ENCODE data around the gene CNPPD1. TPM values are rescaled to one million over a fixed set of nuclear protein-coding genes. Genes with fewer than 3 reads are reported as not detected.

CNPPD1 gene
- total and polyA plus RNA-seq, 8 donors = 12.8 to 48.2 (median 35.2) TPM

DNA sequence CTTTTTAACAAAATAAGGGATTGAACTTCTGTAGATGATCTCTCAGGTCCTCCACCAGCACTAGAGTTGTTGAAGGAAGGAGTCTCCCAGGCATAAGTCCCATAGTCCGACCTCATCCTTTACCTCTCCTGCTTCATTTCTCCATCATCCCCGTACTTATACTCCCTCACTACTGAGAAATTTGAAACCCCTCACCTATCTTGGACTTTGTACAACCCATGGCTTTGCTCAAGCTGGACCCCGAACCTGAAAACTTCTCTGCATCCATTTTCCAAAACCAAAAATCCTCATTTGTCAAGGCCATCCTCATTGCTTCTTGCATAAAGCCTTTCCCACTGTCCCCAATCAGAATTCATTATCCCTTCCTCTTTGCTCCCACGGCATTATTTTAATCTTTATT is 15.6 kb downstream of the CNPPD1 start:
- Histone ChIP-seq H3K27ac (peak overlapping the region; percentile 90 to 99 (median 96)), H3K36me3 (peaks cover 12 to 18% (median 16%) of the 10 kb centered on the region in 4 donors), H3K9me3 (no peaks in the 10 kb centered on the region), H3K4me3 (peak overlapping the region; percentile 53 to 81 (median 68)), H3K27me3 (no peaks in the 10 kb centered on the region), H3K4me1 (peaks cover 4 to 19% (median 16%) of the 10 kb centered on the region in 4 donors)
- no peak for DNase-seq
- TF ChIP-seq EP300 (IDR thresholded peaks at IDR 0.05) = no peak
- no peak for TF ChIP-seq CTCF (IDR thresholded peaks at IDR 0.05)
- no peak for TF ChIP-seq POLR2A (IDR thresholded peaks at IDR 0.05)
- no peak for TF ChIP-seq POLR2AphosphoS5 (IDR thresholded peaks at IDR 0.05)
- 59 to 65% (median 60%) methylated on average over 4 of the region's 4 CpGs for WGBS, 5 donors
- intact Hi-C loops (cut with DNase I; ENCODE audit: low total_unique reads) = loop anchor here (5.0 kb wide), 1 partner anchor 141 kb away; no protein-coding TSS in a partner anchor

- intact Hi-C loops (cut with DNase I; ENCODE audit: low total_unique reads) = loop anchor here (5.0 kb wide), 1 partner anchor 142 kb away; no protein-coding TSS in a partner anchor
- peak; percentile 97 to 99 for DNase-seq
- Histone ChIP-seq H3K4me3 (peak within 1 kb of the TSS; percentile 53 to 81 (median 68)), H3K36me3 (peaks cover 12 to 25% (median 23%) of the 10 kb centered on the region in 4 donors), H3K4me1 (peaks cover 4 to 19% (median 16%) of the 10 kb centered on the region in 4 donors), H3K9me3 (no peaks in the 10 kb centered on the region), H3K27ac (peak within 1 kb of the TSS; percentile 90 to 99 (median 96)), H3K27me3 (no peaks in the 10 kb centered on the region)
- WGBS, 5 donors = 0 to 1% (median 1%) methylated on average over 39 to 70 of the region's 70 CpGs
- TF ChIP-seq POLR2A (IDR thresholded peaks at IDR 0.05) (no peak), EP300 (IDR thresholded peaks at IDR 0.05) (no peak), POLR2AphosphoS5 (IDR thresholded peaks at IDR 0.05) (peak; percentile 41 to 69 (median 61)), CTCF (IDR thresholded peaks at IDR 0.05) (peak in 5 of 7 experiments; percentile 96 to 99 (median 98))
Observed at GRCh38 chr2:219160186-219161017, 16.3 kb downstream of the CNPPD1 start, which contains the start of gene NHEJ1. Gene NHEJ1, minus strand, starts transcription at chr2:219160815. Its CDS starts 2,453 bp downstream, at chr2:219158362.

- Histone ChIP-seq H3K36me3 (peaks cover 12 to 26% (median 24%) of the 10 kb centered on the region in 4 donors), H3K9me3 (no peaks in the 10 kb centered on the region), H3K27me3 (no peaks in the 10 kb centered on the region), H3K4me1 (peaks cover 4 to 19% (median 16%) of the 10 kb centered on the region in 4 donors), H3K4me3 (peak overlapping the region; percentile 53 to 81 (median 68)), H3K27ac (peak overlapping the region; percentile 90 to 99 (median 96))
- intact Hi-C loops (cut with DNase I; ENCODE audit: low total_unique reads) = loop anchor here (5.0 to 10.0 kb wide), 3 partner anchors 102 to 143 kb away; no protein-coding TSS in a partner anchor
- TF ChIP-seq POLR2A (IDR thresholded peaks at IDR 0.05) = no peak
- no peak for TF ChIP-seq EP300 (IDR thresholded peaks at IDR 0.05)
- TF ChIP-seq CTCF (IDR thresholded peaks at IDR 0.05) = no peak
- TF ChIP-seq POLR2AphosphoS5 (IDR thresholded peaks at IDR 0.05) = no peak
- DNase-seq = peak in 1 of 2 donors; percentile 20
- 4 to 6% (median 5%) methylated on average over 18 of the region's 18 CpGs for WGBS, 5 donors
Observed at GRCh38 chr2:219159771-219160185, 16.9 kb downstream of the CNPPD1 start.

- peaks cover 4 to 19% (median 16%) of the 10 kb centered on the region in 4 donors for H3K4me1 ChIP-seq
- no peaks in the 10 kb centered on the region for H3K27me3 ChIP-seq
- no peaks in the 10 kb centered on the region for H3K9me3 ChIP-seq
- TF ChIP-seq EP300 (IDR thresholded peaks at IDR 0.05) (no peak), POLR2AphosphoS5 (IDR thresholded peaks at IDR 0.05) (no peak), POLR2A (IDR thresholded peaks at IDR 0.05) (no peak), CTCF (IDR thresholded peaks at IDR 0.05) (no peak)
- peaks cover 12 to 35% (median 31%) of the 10 kb centered on the region in 4 donors for H3K36me3 ChIP-seq
- no peak overlapping the region for H3K4me3 ChIP-seq
- 78 to 90% (median 83%) methylated on average over 3 of the region's 3 CpGs for WGBS, 5 donors
- H3K27ac ChIP-seq = no peak overlapping the region
- intact Hi-C loops (cut with DNase I; ENCODE audit: low total_unique reads) = loop anchor here (5.0 to 10.0 kb wide), 2 partner anchors 101 to 134 kb away; no protein-coding TSS in a partner anchor
- no peak for DNase-seq
Observed at GRCh38 chr2:219158586-219158985, 18.1 kb downstream of the CNPPD1 start.
